NT2/D1 (cell line): ENCODE data around the gene RNF180.

Source experiments
- YY1 ChIP-seq: IDR thresholded peaks from 2 replicates; pipeline ENCODE4 v1.6.1; 2011; ENCODE audit not compliant: insufficient read length, insufficient read depth
- ZNF274 ChIP-seq: IDR thresholded peaks from 2 replicates; pipeline ENCODE4 v1.6.1; 2011; ENCODE audit warnings: mild to moderate bottlenecking, low read depth, low read length

- TF ChIP-seq YY1 = no peak
- TF ChIP-seq ZNF274 = no peak
These were observed 5.4 kb upstream of the RNF180 start for GRCh38 chr5:64160201-64160600.
